Measurements from ENCODE around the gene NSFL1C. TPM values are rescaled to one million over a fixed set of nuclear protein-coding genes. Genes with fewer than 3 reads are reported as not detected.
A peak's percentile ranks its signal among the peaks of the same experiment; 100 is the strongest.

NSFL1C gene
- total RNA-seq, 1 experiment from 2014 or later: 151 TPM

DNA sequence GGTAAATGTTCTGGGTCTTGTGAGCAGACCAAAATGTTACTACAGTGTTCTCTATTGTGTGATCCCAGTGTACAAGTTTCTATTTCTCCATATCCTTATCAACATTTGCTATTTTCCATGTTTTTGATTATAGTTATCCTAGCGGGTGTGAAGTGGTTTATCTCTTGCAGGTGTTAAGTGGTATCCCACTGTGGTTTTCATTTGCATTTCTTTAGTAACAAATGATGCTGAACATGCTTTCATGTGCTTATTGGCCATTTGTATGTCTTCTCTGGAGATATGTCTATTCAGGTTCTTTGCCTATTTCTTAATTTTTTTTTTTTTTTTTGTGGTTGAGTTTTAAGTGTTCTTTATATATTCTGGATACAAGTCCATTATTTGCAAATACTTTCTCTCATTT lies 35.5 kb downstream of the NSFL1C start:
- intact Hi-C loops (cut with micrococcal nuclease; ENCODE audit: unreplicated experiment) (loop anchor here (10.0 kb wide), 1 partner anchor 56 kb away; no protein-coding TSS in a partner anchor), in situ Hi-C loops (cut with HindIII; ENCODE audit: low pct_unique_long_range_greater_than_20kb, low sequenced_read_pairs) (no loop called here)
- H3K4me1 ChIP-seq (ENCODE audit: control insufficient read depth, insufficient read depth, low read length): peaks cover 21% of the 10 kb centered on the region
- ATAC-seq (no peak), DNase-seq (ENCODE audit: low read depth, low spot score) (no peak)
- peak overlapping the region; percentile 62; the same call in 1 of the 2 replicates for H3K27ac ChIP-seq (ENCODE audit: low read length)
- H3K27me3 ChIP-seq (ENCODE audit: control insufficient read depth, insufficient read depth, low read length): no peaks in the 10 kb centered on the region
- no TSS peak for BruUV-seq (replicated peaks)
- no peaks in the 10 kb centered on the region for H3K36me3 ChIP-seq (ENCODE audit: control insufficient read depth, insufficient read depth, low read length)
- peaks cover 30% of the 10 kb centered on the region; the same call in 1 of the 2 replicates for H3K9me3 ChIP-seq (ENCODE audit: control insufficient read depth, insufficient read depth, low read depth, low read length)
- CTCF ChIA-PET: no interaction called here
- TF ChIP-seq SIN3A (IDR thresholded peaks at IDR 0.05; ENCODE audit: borderline replicate concordance, insufficient read depth, low read depth, low read length): no peak
- no peak for TF ChIP-seq POLR2AphosphoS5 (IDR thresholded peaks at IDR 0.05; ENCODE audit: low read depth, low read length)
- no peak for TF ChIP-seq TCF7L2 (IDR thresholded peaks at IDR 0.05; ENCODE audit: low read depth, low read length)
- TF ChIP-seq, protein P1, sequence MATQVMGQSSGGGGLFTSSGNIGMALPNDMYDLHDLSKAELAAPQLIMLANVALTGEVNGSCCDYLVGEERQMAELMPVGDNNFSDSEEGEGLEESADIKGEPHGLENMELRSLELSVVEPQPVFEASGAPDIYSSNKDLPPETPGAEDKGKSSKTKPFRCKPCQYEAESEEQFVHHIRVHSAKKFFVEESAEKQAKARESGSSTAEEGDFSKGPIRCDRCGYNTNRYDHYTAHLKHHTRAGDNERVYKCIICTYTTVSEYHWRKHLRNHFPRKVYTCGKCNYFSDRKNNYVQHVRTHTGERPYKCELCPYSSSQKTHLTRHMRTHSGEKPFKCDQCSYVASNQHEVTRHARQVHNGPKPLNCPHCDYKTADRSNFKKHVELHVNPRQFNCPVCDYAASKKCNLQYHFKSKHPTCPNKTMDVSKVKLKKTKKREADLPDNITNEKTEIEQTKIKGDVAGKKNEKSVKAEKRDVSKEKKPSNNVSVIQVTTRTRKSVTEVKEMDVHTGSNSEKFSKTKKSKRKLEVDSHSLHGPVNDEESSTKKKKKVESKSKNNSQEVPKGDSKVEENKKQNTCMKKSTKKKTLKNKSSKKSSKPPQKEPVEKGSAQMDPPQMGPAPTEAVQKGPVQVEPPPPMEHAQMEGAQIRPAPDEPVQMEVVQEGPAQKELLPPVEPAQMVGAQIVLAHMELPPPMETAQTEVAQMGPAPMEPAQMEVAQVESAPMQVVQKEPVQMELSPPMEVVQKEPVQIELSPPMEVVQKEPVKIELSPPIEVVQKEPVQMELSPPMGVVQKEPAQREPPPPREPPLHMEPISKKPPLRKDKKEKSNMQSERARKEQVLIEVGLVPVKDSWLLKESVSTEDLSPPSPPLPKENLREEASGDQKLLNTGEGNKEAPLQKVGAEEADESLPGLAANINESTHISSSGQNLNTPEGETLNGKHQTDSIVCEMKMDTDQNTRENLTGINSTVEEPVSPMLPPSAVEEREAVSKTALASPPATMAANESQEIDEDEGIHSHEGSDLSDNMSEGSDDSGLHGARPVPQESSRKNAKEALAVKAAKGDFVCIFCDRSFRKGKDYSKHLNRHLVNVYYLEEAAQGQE (IDR thresholded peaks at IDR 0.05; ENCODE audit: insufficient read depth in 1 of 2, low read depth in 2 of 2, low read length in 1 of 2): no peak
- TF ChIP-seq, protein P2, sequence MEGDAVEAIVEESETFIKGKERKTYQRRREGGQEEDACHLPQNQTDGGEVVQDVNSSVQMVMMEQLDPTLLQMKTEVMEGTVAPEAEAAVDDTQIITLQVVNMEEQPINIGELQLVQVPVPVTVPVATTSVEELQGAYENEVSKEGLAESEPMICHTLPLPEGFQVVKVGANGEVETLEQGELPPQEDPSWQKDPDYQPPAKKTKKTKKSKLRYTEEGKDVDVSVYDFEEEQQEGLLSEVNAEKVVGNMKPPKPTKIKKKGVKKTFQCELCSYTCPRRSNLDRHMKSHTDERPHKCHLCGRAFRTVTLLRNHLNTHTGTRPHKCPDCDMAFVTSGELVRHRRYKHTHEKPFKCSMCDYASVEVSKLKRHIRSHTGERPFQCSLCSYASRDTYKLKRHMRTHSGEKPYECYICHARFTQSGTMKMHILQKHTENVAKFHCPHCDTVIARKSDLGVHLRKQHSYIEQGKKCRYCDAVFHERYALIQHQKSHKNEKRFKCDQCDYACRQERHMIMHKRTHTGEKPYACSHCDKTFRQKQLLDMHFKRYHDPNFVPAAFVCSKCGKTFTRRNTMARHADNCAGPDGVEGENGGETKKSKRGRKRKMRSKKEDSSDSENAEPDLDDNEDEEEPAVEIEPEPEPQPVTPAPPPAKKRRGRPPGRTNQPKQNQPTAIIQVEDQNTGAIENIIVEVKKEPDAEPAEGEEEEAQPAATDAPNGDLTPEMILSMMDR (IDR thresholded peaks at IDR 0.05): no peak
- H3K4me3 ChIP-seq (ENCODE audit: low read depth in 2 of 2, low read length in 2 of 2): no peak overlapping the region
- POLR2A ChIA-PET: no interaction called here

DNA sequence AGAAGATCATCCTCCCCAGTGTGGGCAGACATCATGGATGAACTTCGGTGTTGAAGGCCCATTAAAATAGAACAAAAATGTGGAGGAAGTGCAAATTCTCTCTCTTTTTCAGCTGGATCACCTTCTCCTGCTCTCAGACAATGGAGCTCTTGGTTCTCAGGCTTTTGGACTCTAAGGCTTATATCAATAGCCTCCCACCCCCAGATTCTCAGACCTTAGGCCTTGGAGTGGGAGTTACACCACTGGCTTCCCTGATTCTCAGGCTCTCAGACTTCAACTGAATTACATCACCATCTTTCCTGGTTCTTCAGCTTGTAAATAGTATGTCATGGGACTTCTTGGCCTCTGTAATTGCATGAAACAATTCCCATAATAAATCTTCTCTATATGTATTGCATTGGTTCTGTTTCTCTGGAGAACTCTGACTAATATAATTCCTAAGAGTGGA lies 36.6 kb downstream of the NSFL1C start:
- DNase-seq (ENCODE audit: low read depth, low spot score): no peak
- no peak overlapping the region for H3K4me3 ChIP-seq (ENCODE audit: low read depth in 2 of 2, low read length in 2 of 2)
- in situ Hi-C loops (cut with HindIII; ENCODE audit: low pct_unique_long_range_greater_than_20kb, low sequenced_read_pairs): no loop called here
- peak overlapping the region; percentile 78 for H3K27ac ChIP-seq (ENCODE audit: low read length)
- intact Hi-C loops (cut with micrococcal nuclease; ENCODE audit: unreplicated experiment): loop anchor here (10.0 kb wide), 1 partner anchor 55 kb away; no protein-coding TSS in a partner anchor
- POLR2A ChIA-PET: no interaction called here
- H3K4me1 ChIP-seq (ENCODE audit: control insufficient read depth, insufficient read depth, low read length): peaks cover 32% of the 10 kb centered on the region
- no peaks in the 10 kb centered on the region for H3K27me3 ChIP-seq (ENCODE audit: control insufficient read depth, insufficient read depth, low read length)
- peaks cover 27% of the 10 kb centered on the region; the same call in 1 of the 2 replicates for H3K9me3 ChIP-seq (ENCODE audit: control insufficient read depth, insufficient read depth, low read depth, low read length)
- CTCF ChIA-PET: no interaction called here
- TF ChIP-seq SIN3A (IDR thresholded peaks at IDR 0.05; ENCODE audit: borderline replicate concordance, insufficient read depth, low read depth, low read length) (no peak), TCF7L2 (IDR thresholded peaks at IDR 0.05; ENCODE audit: low read depth, low read length) (no peak), POLR2AphosphoS5 (IDR thresholded peaks at IDR 0.05; ENCODE audit: low read depth, low read length) (no peak)
- TF ChIP-seq, protein P1 (IDR thresholded peaks at IDR 0.05; ENCODE audit: insufficient read depth in 1 of 2, low read depth in 2 of 2, low read length in 1 of 2): no peak
- TF ChIP-seq, protein P2 (IDR thresholded peaks at IDR 0.05): no peak
- BruUV-seq (replicated peaks): no TSS peak
- ATAC-seq: no peak
- H3K36me3 ChIP-seq (ENCODE audit: control insufficient read depth, insufficient read depth, low read length): no peaks in the 10 kb centered on the region

All from Panc1 (cell line).